BJ (cell line): ENCODE measurements around the gene CTNNB1. TPM values are rescaled to one million over a fixed set of nuclear protein-coding genes. Genes with fewer than 3 reads are reported as not detected.

ENCODE experiments used
- CTCF ChIA-PET: fragments of 350-600 bp; formaldehyde crosslinking; extraction: SDS; loops from one replicate; lab custom pipeline; 2021; ENCODE audit warnings: antibody characterized with exemption, inconsistent platforms; lab: Yijun Ruan, JAX
- POLR2A ChIA-PET: fragments of 300-600 bp; sonication (Branson Sonifier 250); formaldehyde crosslinking; extraction: SDS; loops from one replicate; lab custom pipeline; 2021; ENCODE audit warnings: antibody characterized with exemption; lab: Charles Lee
- DNase-seq: peaks from one replicate; pipeline ENCODE4 v3.0.0-alpha.2; 2011; ENCODE audit warnings: low read depth
- H3K27me3 ChIP-seq: 2 replicates; pipeline ENCODE4 v1.6.0; 2011; ENCODE audit warnings: low read length; ENCODE audit not compliant: control insufficient read depth, insufficient read depth
- H3K36me3 ChIP-seq: 2 replicates; pipeline ENCODE4 v1.5.1; 2011; ENCODE audit warnings: low read length; ENCODE audit not compliant: control insufficient read depth, insufficient read depth
- H3K4me3 ChIP-seq: 2 replicates; pipeline ENCODE4 v1.5.1; 2011; ENCODE audit warnings: low read depth, mild to moderate bottlenecking, control low read depth, low read length
- polyA plus RNA-seq: library from polyadenylated mRNA; depleted of rRNA; stranded (reverse); fragments of >200 nt; gene quantifications from 2 replicates; pipeline ENCODE4 v1.2.3, GENCODE V29; 2011
- TF ChIP-seq, protein P1 (sequence below): IDR thresholded peaks from 2 replicates; pipeline ENCODE4 v1.5.1; 2011; ENCODE audit warnings: low read depth, mild to moderate bottlenecking, control low read depth, inconsistent platforms, low read length, moderate library complexity; ENCODE audit not compliant: insufficient read depth

Gene CTNNB1
- polyA plus RNA-seq, 1 experiment = 496 TPM

DNA sequence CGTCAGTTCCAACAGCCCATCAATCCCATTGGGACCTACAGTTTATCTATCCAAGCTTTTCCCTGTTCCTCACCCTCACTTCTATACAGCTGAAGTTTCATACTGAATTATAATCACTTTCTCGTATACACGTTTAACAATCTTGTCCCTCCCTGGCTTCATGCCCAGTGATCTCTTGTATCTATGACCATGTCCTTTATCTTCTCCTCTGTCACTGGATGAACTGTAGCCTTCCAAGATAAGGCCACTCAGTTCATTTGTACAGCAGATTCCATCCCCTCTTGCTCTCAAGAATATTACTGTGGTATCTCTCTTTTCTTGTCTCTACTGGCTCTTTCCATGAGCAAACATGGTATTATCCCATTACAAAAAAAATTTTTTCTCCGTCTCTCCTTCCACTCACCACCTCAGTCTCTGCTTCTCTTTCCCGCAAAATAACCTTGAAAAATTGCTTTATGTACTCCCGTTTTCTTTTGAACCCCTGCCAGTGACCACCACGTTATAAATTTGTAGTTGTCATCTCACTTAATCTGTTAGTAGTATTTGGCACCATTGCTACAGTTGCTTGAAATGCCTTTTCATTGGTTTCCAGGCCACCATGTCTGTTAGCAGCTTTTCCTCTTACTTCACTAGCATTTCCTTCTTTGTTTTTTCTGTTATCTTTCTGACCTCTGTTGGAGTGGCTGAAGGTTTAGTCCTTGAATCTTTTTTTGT lies 9.4 kb downstream of the CTNNB1 start:
- TF ChIP-seq, protein P1, sequence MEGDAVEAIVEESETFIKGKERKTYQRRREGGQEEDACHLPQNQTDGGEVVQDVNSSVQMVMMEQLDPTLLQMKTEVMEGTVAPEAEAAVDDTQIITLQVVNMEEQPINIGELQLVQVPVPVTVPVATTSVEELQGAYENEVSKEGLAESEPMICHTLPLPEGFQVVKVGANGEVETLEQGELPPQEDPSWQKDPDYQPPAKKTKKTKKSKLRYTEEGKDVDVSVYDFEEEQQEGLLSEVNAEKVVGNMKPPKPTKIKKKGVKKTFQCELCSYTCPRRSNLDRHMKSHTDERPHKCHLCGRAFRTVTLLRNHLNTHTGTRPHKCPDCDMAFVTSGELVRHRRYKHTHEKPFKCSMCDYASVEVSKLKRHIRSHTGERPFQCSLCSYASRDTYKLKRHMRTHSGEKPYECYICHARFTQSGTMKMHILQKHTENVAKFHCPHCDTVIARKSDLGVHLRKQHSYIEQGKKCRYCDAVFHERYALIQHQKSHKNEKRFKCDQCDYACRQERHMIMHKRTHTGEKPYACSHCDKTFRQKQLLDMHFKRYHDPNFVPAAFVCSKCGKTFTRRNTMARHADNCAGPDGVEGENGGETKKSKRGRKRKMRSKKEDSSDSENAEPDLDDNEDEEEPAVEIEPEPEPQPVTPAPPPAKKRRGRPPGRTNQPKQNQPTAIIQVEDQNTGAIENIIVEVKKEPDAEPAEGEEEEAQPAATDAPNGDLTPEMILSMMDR = no peak
- Histone ChIP-seq H3K27me3 (no peaks in the 10 kb centered on the region), H3K4me3 (no peak overlapping the region), H3K36me3 (no peaks in the 10 kb centered on the region)
- ChIA-PET CTCF (interaction anchor here (0.7 kb wide), 1 partner anchor 191 kb away, joined by 3 read pairs; no protein-coding TSS in a partner anchor), POLR2A (no interaction called here)
- DNase-seq = no peak

DNA sequence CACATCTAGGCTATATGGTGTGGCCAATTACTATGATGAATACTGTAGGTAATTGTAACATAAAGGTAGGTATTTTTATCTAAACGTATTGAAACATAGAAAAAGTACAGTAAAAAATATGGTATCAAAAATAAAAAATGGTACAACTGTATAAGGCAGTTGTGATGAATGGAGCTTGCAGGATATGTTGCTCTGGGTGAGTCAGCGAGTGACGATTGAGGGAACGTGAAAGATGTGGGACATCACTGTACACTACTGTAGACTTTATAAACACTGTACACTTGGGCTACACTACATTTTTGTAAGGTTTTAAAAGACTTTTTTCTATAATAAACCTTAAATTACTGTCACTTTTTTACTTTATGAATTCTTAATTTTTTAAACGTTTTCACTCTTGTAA lies 10.3 kb downstream of the CTNNB1 start:
- Histone ChIP-seq H3K27me3 (no peaks in the 10 kb centered on the region), H3K36me3 (no peaks in the 10 kb centered on the region), H3K4me3 (no peak overlapping the region)
- ChIA-PET POLR2A (interaction anchor here (0.9 kb wide), 1 partner anchor 10 kb away, joined by 3 read pairs; the partner anchor contains the start of gene CTNNB1), CTCF (interaction anchor here (1.0 to 1.7 kb wide), 3 partner anchors 10 to 19 kb away, joined by 3 to 6 read pairs (median 4); partner anchors contain the start of gene CTNNB1)
- TF ChIP-seq, protein P1 = no peak
- DNase-seq = no peak

DNA sequence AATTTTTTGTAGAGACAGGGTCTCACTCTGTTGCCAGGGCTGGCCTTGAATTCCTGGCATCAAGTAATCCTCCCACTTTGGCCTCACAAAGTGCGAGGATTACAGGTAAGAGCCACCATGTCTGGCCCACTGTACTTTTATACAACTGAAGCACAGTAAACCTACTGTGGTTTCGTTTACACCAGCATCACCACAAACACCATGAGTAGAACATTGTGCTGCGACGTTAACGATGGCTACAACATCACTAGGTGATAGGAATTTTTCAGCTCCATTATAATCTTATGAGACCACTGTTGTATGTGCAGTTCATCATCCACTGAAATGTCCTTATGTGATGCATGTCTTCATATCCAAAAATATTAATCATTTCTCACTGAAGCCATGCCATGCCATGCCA lies 11.7 kb downstream of the CTNNB1 start:
- ChIA-PET CTCF (interaction anchor here (1.4 to 1.7 kb wide), 3 partner anchors 9 to 13 kb away, joined by 3 to 6 read pairs (median 4); partner anchors contain the start of gene CTNNB1), POLR2A (no interaction called here)
- DNase-seq = no peak
- Histone ChIP-seq H3K27me3 (no peaks in the 10 kb centered on the region), H3K36me3 (no peaks in the 10 kb centered on the region), H3K4me3 (no peak overlapping the region)
- TF ChIP-seq, protein P1 = no peak

DNA sequence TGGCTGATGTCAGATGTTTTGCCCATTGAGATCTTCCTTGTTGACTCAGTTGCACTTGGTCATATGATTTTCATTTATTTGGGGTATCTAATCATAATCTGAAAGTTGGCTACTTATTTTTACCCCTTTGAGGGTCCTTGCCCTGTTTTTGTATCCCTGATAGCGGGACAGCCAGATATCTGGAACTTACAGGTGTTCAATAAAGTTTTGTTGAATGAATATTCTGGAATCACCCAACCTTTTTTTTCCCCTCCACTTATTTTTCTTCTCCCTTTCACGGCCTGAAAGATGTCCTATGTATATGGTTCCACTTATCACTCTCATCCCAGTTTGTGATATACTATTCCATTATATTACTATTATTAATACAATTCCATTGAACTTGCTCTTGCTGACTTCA lies 12.8 kb downstream of the CTNNB1 start:
- TF ChIP-seq, protein P1 = no peak
- H3K4me3 ChIP-seq = no peak overlapping the region
- no peaks in the 10 kb centered on the region for H3K27me3 ChIP-seq
- H3K36me3 ChIP-seq = no peaks in the 10 kb centered on the region
- DNase-seq = no peak
- ChIA-PET CTCF (interaction anchor here (1.4 kb wide), 1 partner anchor 12 kb away, joined by 3 read pairs; no protein-coding TSS in a partner anchor), POLR2A (no interaction called here)

DNA sequence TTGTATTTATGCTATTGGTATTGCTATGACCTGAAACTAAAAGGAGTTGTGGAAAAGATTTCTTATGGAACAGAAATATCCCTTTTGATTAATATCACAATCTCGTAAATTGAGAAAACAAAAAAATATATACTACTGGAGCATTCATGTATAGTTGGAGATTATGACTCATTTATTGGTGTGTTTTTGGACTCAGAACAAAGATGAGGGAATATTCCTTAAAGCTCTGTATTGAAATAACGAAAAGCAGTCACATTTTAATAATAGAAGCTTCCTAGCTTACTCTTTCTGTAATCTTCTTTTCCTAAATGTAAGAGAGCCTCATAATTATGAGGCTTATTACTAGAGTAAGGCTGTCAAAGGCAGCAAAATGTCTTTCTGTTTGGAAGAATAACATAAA lies 14.3 kb downstream of the CTNNB1 start:
- CTCF ChIA-PET = interaction anchor here (1.2 to 3.4 kb wide), 3 partner anchors 9 to 17 kb away, joined by 3 to 12 read pairs (median 3); partner anchors contain the start of gene CTNNB1
- POLR2A ChIA-PET = no interaction called here
- Histone ChIP-seq H3K36me3 (no peaks in the 10 kb centered on the region), H3K4me3 (no peak overlapping the region), H3K27me3 (no peaks in the 10 kb centered on the region)
- DNase-seq = no peak
- TF ChIP-seq, protein P1 = no peak
